ENCODE measurements around the gene BEX1. TPM values are rescaled to one million over a fixed set of nuclear protein-coding genes. Genes with fewer than 3 reads are reported as not detected.
A peak's percentile ranks its signal among the peaks of the same experiment; 100 is the strongest.
"Not testable (repeated sequence)": the region's sequence is repeated elsewhere in the genome, so short reads cannot be mapped to it uniquely, and the experiment has no call there.

The BEX1 gene
- total RNA-seq (ENCODE audit: low replicate concordance), result 52.2 and 63.5 TPM in 2 replicates

- Histone ChIP-seq H3K79me2 (ENCODE audit: low read depth) (no peaks in the 10 kb centered on the region), H3K27me3 (no peaks in the 10 kb centered on the region), H4K20me1 (ENCODE audit: low read depth) (no peaks in the 10 kb centered on the region), H3K4me3 (peak within 1 kb of the TSS; percentile 61), H3K9ac (no peak within 1 kb of the TSS), H3K27ac (no peak within 1 kb of the TSS), H3K4me2 (peak within 1 kb of the TSS; percentile 80), H3K9me3 (ENCODE audit: low read depth) (no peaks in the 10 kb centered on the region), H2AFZ (replicated peaks) (peak within 1 kb of the TSS; percentile 30), H3F3A (ENCODE audit: low read depth) (no peaks in the 10 kb centered on the region), H3K4me1 (no peaks in the 10 kb centered on the region), H3K36me3 (no peaks in the 10 kb centered on the region)
- Mint-ChIP-seq H3K36me3 (no peaks in the 10 kb centered on the region), H3K27ac (no peak within 1 kb of the TSS), H3K4me1 (peaks cover 4% of the 10 kb centered on the region), H3K27me3 (ENCODE audit: insufficient read depth, low read depth) (peaks cover 2% of the 10 kb centered on the region), H3K9me3 (peaks cover 3% of the 10 kb centered on the region), H3K4me3 (peak within 1 kb of the TSS; percentile 86)
- peak; percentile 73 for DNase-seq (ENCODE audit: low spot score)
- TF ChIP-seq EZH2 (IDR thresholded peaks at IDR 0.05) (no peak), CTCF (IDR thresholded peaks at IDR 0.05) (no peak), EZH2phosphoT487 (IDR thresholded peaks at IDR 0.05) (no peak)
Observed at GRCh38 chrX:103063918-103064434, at the start of gene BEX1. Gene BEX1 (minus strand): TSS chrX:103064171. CDS start chrX:103063274, 897 bp downstream.

GRCh38 chrX:103109497-103109896, 45.5 kb upstream of the BEX1 start:
- H3K9me3 Mint-ChIP-seq, result peaks cover 43% of the 10 kb centered on the region
- H3F3A ChIP-seq (ENCODE audit: low read depth), result not testable (repeated sequence)

GRCh38 chrX:103107836-103108235, 43.9 kb upstream of the BEX1 start:
- H3K36me3 Mint-ChIP-seq, result no peaks in the 10 kb centered on the region
- H3K4me3 Mint-ChIP-seq, result no peak overlapping the region
- no peak for DNase-seq (ENCODE audit: low spot score)
- Histone ChIP-seq H2AFZ (replicated peaks) (no peak overlapping the region), H3K9ac (no peak overlapping the region), H3K4me3 (no peak overlapping the region), H3K36me3 (no peaks in the 10 kb centered on the region), H3K27me3 (no peaks in the 10 kb centered on the region), H3K27ac (no peak overlapping the region), H4K20me1 (ENCODE audit: low read depth) (no peaks in the 10 kb centered on the region), H3K79me2 (ENCODE audit: low read depth) (no peaks in the 10 kb centered on the region), H3K9me3 (ENCODE audit: low read depth) (peaks cover 7% of the 10 kb centered on the region), H3K4me1 (no peaks in the 10 kb centered on the region), H3K4me2 (no peak overlapping the region), H3F3A (ENCODE audit: low read depth) (no peaks in the 10 kb centered on the region)
- peaks cover 39% of the 10 kb centered on the region for H3K9me3 Mint-ChIP-seq
- no peaks in the 10 kb centered on the region for H3K4me1 Mint-ChIP-seq
- TF ChIP-seq CTCF (IDR thresholded peaks at IDR 0.05) (no peak), EZH2 (IDR thresholded peaks at IDR 0.05) (no peak), EZH2phosphoT487 (IDR thresholded peaks at IDR 0.05) (no peak)
- H3K27me3 Mint-ChIP-seq (ENCODE audit: insufficient read depth, low read depth), result peaks cover 2% of the 10 kb centered on the region
- H3K27ac Mint-ChIP-seq, result no peak overlapping the region

More at GRCh38 chrX:103109497-103109896, 45.5 kb upstream of the BEX1 start:
- not testable (repeated sequence) for DNase-seq (ENCODE audit: low spot score); H3K4me3 ChIP-seq; H2AFZ ChIP-seq (replicated peaks); H4K20me1 ChIP-seq (ENCODE audit: low read depth); H3K27ac Mint-ChIP-seq; H3K27me3 Mint-ChIP-seq (ENCODE audit: insufficient read depth, low read depth); H3K36me3 ChIP-seq; H3K9ac ChIP-seq; H3K79me2 ChIP-seq (ENCODE audit: low read depth); H3K4me1 ChIP-seq; H3K27me3 ChIP-seq; H3K36me3 Mint-ChIP-seq; H3K4me3 Mint-ChIP-seq; H3K27ac ChIP-seq; H3K9me3 ChIP-seq (ENCODE audit: low read depth); H3K4me2 ChIP-seq; H3K4me1 Mint-ChIP-seq

GRCh38 chrX:103107227-103107737, 43.3 kb upstream of the BEX1 start:
- not testable (repeated sequence) for H3K4me3 Mint-ChIP-seq; H3K4me1 ChIP-seq; H2AFZ ChIP-seq (replicated peaks); H3K36me3 ChIP-seq; H3K9me3 ChIP-seq (ENCODE audit: low read depth); H3K4me1 Mint-ChIP-seq; H3K27me3 ChIP-seq; H3K27me3 Mint-ChIP-seq (ENCODE audit: insufficient read depth, low read depth); H3K27ac Mint-ChIP-seq; H3K79me2 ChIP-seq (ENCODE audit: low read depth); DNase-seq (ENCODE audit: low spot score); H3K4me3 ChIP-seq; H3K36me3 Mint-ChIP-seq; H3K4me2 ChIP-seq; H3K27ac ChIP-seq; H4K20me1 ChIP-seq (ENCODE audit: low read depth); H3K9ac ChIP-seq; H3F3A ChIP-seq (ENCODE audit: low read depth)
- H3K9me3 Mint-ChIP-seq, result peaks cover 38% of the 10 kb centered on the region

GRCh38 chrX:103104370-103104769, 40.4 kb upstream of the BEX1 start:
- not testable (repeated sequence) for DNase-seq (ENCODE audit: low spot score); H2AFZ ChIP-seq (replicated peaks); H3F3A ChIP-seq (ENCODE audit: low read depth); H3K4me3 ChIP-seq; H3K4me3 Mint-ChIP-seq; H3K79me2 ChIP-seq (ENCODE audit: low read depth); H3K4me1 ChIP-seq; H3K27me3 Mint-ChIP-seq (ENCODE audit: insufficient read depth, low read depth); H3K9me3 ChIP-seq (ENCODE audit: low read depth); H3K36me3 Mint-ChIP-seq; H3K4me2 ChIP-seq; H3K9ac ChIP-seq; H3K36me3 ChIP-seq; H3K27ac ChIP-seq; H4K20me1 ChIP-seq (ENCODE audit: low read depth); H3K27ac Mint-ChIP-seq; H3K27me3 ChIP-seq
- peaks cover 28% of the 10 kb centered on the region for H3K9me3 Mint-ChIP-seq
- H3K4me1 Mint-ChIP-seq, result peaks cover 15% of the 10 kb centered on the region

DNA sequence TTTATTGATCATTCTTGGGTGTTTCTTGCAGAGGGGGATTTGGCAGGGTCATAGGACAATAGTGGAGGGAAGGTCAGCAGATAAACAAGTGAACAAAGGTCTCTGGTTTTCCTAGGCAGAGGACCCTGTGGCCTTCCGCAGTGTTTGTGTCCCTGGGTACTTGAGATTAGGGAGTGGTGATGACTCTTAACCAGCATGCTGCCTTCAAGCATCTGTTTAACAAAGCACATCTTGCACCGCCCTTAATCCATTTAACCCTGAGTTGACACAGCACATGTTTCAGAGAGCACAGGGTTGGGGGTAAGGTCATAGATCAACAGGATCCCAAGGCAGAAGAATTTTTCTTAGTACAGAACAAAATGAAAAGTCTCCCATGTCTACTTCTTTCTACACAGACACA, 39.9 kb upstream of the BEX1 start:
- H3K9me3 ChIP-seq (ENCODE audit: low read depth); H3K27ac ChIP-seq; H3K79me2 ChIP-seq (ENCODE audit: low read depth); H3K36me3 ChIP-seq; H3K4me3 ChIP-seq; H4K20me1 ChIP-seq (ENCODE audit: low read depth); H3K27me3 ChIP-seq; H2AFZ ChIP-seq (replicated peaks); H3K36me3 Mint-ChIP-seq; H3K27ac Mint-ChIP-seq; H3K27me3 Mint-ChIP-seq (ENCODE audit: insufficient read depth, low read depth); H3K4me1 ChIP-seq; H3K4me2 ChIP-seq; H3K4me3 Mint-ChIP-seq; H3K9ac ChIP-seq; DNase-seq (ENCODE audit: low spot score); H3F3A ChIP-seq (ENCODE audit: low read depth): not testable (repeated sequence)
- H3K4me1 Mint-ChIP-seq, result peaks cover 15% of the 10 kb centered on the region
- peaks cover 24% of the 10 kb centered on the region for H3K9me3 Mint-ChIP-seq

Measured in neural progenitor cell (in vitro differentiated cells).